Body of pancreas (tissue), 2 donors: ENCODE data around the gene ASAP2. TPM values are rescaled to one million over a fixed set of nuclear protein-coding genes. Genes with fewer than 3 reads are reported as not detected.

ENCODE experiments used
- total RNA-seq, 2 donors: library from RNA; depleted of rRNA; stranded (reverse); fragments of >200 nt; gene quantifications; one replicate each; pipeline ENCODE4 v1.1.0, GENCODE V29; 2016

The ASAP2 gene
- total RNA-seq, 2 donors from 2014 or later = 12.5 to 23.7 TPM

Other genes with a start within 250 kb of the ASAP2 start
- 10 to 100 TPM in 1 of 2 donors, 1 to 10 TPM in 1; 6.7 to 13.5 TPM for gene MBOAT2, start 203.1 kb upstream of the ASAP2 start, total RNA-seq
- gene ITGB1BP1, start 216.7 kb downstream of the ASAP2 start, total RNA-seq = 10 to 100 TPM; 16.6 to 28.3 TPM
- 10 to 100 TPM; 11.2 to 84.0 TPM for gene CPSF3, start 216.8 kb downstream of the ASAP2 start, total RNA-seq